ENCODE data around the gene RBFOX2. TPM values are rescaled to one million over a fixed set of nuclear protein-coding genes. Genes with fewer than 3 reads are reported as not detected.
"Not testable (repeated sequence)": the region's sequence is repeated elsewhere in the genome, so short reads cannot be mapped to it uniquely, and the experiment has no call there.

RBFOX2 gene, protein sequence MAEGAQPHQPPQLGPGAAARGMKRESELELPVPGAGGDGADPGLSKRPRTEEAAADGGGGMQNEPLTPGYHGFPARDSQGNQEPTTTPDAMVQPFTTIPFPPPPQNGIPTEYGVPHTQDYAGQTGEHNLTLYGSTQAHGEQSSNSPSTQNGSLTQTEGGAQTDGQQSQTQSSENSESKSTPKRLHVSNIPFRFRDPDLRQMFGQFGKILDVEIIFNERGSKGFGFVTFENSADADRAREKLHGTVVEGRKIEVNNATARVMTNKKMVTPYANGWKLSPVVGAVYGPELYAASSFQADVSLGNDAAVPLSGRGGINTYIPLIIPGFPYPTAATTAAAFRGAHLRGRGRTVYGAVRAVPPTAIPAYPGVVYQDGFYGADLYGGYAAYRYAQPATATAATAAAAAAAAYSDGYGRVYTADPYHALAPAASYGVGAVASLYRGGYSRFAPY
- polyA plus RNA-seq (ENCODE audit: insufficient read length in 3 of 3), result 100 to 1,000 TPM; 123 to 136 (median 132) TPM

- DNase-seq (ENCODE audit: low read depth in 3 of 3, low spot score in 2 of 3), result peak; percentile 78 to 92 (median 87)
Measured at GRCh38 chr22:36028646-36029405, at the start of gene RBFOX2. TSS of gene RBFOX2 (minus strand) at chr22:36028824. CDS start at chr22:36028425, 399 bp downstream.

GRCh38 chr22:36077271-36077670 is 48.6 kb upstream of the RBFOX2 start:
- no peak for DNase-seq (ENCODE audit: low read depth in 3 of 3, low spot score in 2 of 3)

DNA sequence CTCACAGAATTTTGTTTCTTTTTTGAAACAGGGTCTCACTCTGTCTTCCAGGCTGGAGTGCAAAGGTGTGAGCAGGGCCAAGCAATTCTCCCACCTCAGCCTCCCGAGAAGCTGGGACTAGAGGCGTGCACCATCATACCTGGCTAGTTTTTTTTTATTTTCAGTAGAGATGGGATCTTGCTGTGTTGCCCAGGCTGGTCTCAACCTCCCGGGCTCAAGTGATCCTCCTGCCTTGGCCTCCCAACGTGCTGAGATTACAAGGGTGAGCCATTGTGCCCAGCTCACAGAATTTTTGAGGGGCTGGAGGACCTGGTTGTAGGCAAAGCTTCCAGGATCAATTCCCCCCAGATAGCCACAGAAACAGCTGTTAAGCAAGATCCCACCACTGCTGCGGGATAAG is 47.1 kb upstream of the RBFOX2 start:
- no peak for DNase-seq (ENCODE audit: low read depth in 3 of 3, low spot score in 2 of 3)

- no peak for DNase-seq (ENCODE audit: low read depth in 3 of 3, low spot score in 2 of 3)
Measured at GRCh38 chr22:36075230-36075629, 46.6 kb upstream of the RBFOX2 start.

- DNase-seq (ENCODE audit: low read depth in 3 of 3, low spot score in 2 of 3), result no peak
Measured at GRCh38 chr22:36073476-36073875, 44.9 kb upstream of the RBFOX2 start.

GRCh38 chr22:36070645-36071044 is 42.0 kb upstream of the RBFOX2 start:
- DNase-seq (ENCODE audit: low read depth in 3 of 3, low spot score in 2 of 3), result not testable (repeated sequence)

GRCh38 chr22:36069368-36069767 is 40.7 kb upstream of the RBFOX2 start:
- no peak for DNase-seq (ENCODE audit: low read depth in 3 of 3, low spot score in 2 of 3)

- DNase-seq (ENCODE audit: low read depth in 3 of 3, low spot score in 2 of 3), result no peak
Measured at GRCh38 chr22:36068776-36069344, 40.2 kb upstream of the RBFOX2 start.

- no peak for DNase-seq (ENCODE audit: low read depth in 3 of 3, low spot score in 2 of 3)
Measured at GRCh38 chr22:36067235-36067558, 38.6 kb upstream of the RBFOX2 start.

DNA sequence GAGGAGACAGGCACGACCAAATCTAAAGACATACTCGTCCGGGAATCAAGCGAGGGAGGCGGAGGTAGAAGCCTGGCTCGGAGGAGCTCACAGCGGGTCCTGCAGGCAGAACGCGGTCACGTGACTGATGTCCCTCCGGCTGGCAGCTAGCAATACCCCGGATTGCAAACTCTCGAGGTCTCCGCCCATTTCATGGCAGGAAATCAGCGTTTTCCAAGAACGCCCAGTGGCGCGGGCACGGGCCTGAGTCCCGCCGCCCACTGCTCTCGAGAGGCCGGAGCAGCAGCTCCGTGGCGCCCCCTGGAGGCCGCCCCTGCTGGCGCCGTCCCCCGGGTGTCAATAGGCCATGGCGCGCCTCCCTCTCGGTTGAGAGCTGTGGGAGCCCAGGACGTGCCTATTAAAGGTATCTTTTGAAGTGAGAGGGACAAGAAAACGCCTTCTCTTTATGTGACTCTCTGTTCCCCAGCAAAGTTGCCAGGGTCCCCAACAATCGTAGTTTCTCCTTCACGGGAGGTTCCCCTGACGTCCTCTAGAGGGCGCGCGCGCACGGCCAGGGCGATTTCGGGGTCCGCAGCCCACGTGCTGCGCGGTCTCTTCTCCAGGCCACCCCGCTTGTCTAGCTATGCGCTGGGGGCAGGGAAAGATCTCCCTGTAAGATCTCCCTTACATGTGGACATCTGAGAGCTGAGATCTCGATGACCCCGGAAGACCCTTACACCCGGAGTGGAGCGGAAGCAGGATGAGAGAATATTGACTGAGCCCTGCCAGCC is 37.3 kb upstream of the RBFOX2 start:
- peak; percentile 70 to 81 (median 70) for DNase-seq (ENCODE audit: low read depth in 3 of 3, low spot score in 2 of 3)

DNA sequence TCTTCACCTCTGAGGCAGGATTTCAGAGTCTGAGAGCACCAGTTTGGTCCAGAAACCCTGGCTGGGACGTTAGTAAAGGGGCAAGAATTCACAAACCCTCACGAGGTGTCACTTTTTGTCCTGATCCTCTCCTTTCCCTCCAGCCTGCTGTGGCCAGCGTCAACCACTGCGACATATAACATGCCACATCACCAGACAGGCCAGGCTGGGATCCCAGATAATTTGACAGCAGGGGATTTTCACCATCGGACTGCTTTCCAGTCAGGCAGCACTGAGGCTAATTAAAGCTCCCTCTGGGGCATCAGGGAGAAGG is 36.8 kb upstream of the RBFOX2 start:
- DNase-seq (ENCODE audit: low read depth in 3 of 3, low spot score in 2 of 3), result peak in 1 of 3 donors; percentile 48

DNA sequence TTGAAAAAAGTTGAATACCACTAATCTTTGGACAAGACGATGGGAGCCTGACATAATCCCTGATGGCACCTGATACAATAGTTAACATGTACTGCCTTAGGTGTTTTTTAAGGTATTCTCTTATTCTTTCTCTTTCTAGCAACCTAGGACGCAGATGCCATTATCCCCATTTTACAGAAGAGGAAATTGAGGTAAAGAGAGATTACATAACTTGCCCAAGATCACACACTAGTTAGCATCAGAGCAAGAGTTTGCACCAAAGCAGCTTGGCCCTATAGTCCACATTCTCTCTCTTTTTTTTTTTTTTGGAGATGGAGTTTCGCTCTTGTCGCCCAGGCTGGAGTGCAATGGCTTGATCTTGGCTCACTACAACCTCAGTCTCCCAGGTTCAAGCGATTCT is 35.7 kb upstream of the RBFOX2 start:
- DNase-seq (ENCODE audit: low read depth in 3 of 3, low spot score in 2 of 3), result no peak

GRCh38 chr22:36056980-36057379 is 28.4 kb upstream of the RBFOX2 start:
- DNase-seq (ENCODE audit: low read depth in 3 of 3, low spot score in 2 of 3), result no peak

GRCh38 chr22:36055376-36056295 is 27.0 kb upstream of the RBFOX2 start:
- DNase-seq (ENCODE audit: low read depth in 3 of 3, low spot score in 2 of 3), result no peak

GRCh38 chr22:36054446-36054845 is 25.8 kb upstream of the RBFOX2 start:
- DNase-seq (ENCODE audit: low read depth in 3 of 3, low spot score in 2 of 3), result not testable (repeated sequence)

- DNase-seq (ENCODE audit: low read depth in 3 of 3, low spot score in 2 of 3), result no peak
Measured at GRCh38 chr22:36053242-36054147, 24.9 kb upstream of the RBFOX2 start.

DNA sequence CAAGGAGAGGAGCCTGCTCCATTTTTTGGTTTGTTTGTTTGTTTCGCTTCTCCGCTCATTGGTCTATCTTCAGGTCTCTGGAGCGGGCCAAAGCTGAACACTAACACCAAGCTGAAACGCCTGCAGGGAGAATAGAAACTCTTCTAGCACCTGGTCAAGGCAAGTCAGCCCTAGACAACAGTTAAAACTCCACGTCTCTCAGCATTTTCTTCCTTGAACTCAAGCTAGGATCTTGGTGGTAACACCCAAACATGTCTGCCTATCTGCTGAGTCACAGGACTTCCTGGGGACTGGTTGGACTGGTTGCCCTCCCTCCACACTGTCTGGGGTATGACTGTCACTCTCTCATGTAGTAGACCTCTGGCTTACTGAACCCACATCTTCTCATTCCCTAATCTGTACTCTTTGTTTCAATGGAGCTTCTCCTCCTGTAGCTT is 23.9 kb upstream of the RBFOX2 start:
- DNase-seq (ENCODE audit: low read depth in 3 of 3, low spot score in 2 of 3), result no peak

- DNase-seq (ENCODE audit: low read depth in 3 of 3, low spot score in 2 of 3), result no peak
Measured at GRCh38 chr22:36049678-36049997, 21.0 kb upstream of the RBFOX2 start.
